Caki2 (cell line): Measurements from ENCODE around the gene MMP25. TPM values are rescaled to one million over a fixed set of nuclear protein-coding genes. Genes with fewer than 3 reads are reported as not detected.
A peak's percentile ranks its signal among the peaks of the same experiment; 100 is the strongest.
"Not testable (repeated sequence)": the region's sequence is repeated elsewhere in the genome, so short reads cannot be mapped to it uniquely, and the experiment has no call there.

ENCODE experiments used
- DNase-seq: peaks from one replicate; pipeline ENCODE4 v3.0.0-alpha.2; 2015; ENCODE audit warnings: low read depth
- in situ Hi-C: cut with HindIII; loops from 2 replicates; pipeline ENCODE4 v1.10.0; 2016; ENCODE audit warnings: low sequenced_read_pairs, low pct_unique_long_range_greater_than_20kb, mixed read lengths
- total RNA-seq: library from RNA; depleted of rRNA; stranded (reverse); fragments of >200 nt; shearing (Covaris generic); gene quantifications from 2 replicates; pipeline ENCODE4 v1.2.3, GENCODE V29; 2014; ENCODE audit warnings: low replicate concordance

Gene MMP25
- total RNA-seq, 1 experiment from 2014 or later = not detected

GRCh38 chr16:3049921-3050481 is 3.6 kb downstream of the MMP25 start:
- in situ Hi-C loops = no loop called here
- no peak for DNase-seq

GRCh38 chr16:3050487-3050886 is 4.1 kb downstream of the MMP25 start:
- DNase-seq = no peak
- in situ Hi-C loops = no loop called here

- DNase-seq = no peak
- in situ Hi-C loops = no loop called here
These were observed 4.6 kb downstream of the MMP25 start for GRCh38 chr16:3051009-3051408.

- DNase-seq = no peak
- in situ Hi-C loops = no loop called here
These were observed 5.1 kb downstream of the MMP25 start for GRCh38 chr16:3051494-3051893.

GRCh38 chr16:3052571-3053329 is 6.4 kb downstream of the MMP25 start:
- in situ Hi-C loops, DNase-seq: not testable (repeated sequence)

GRCh38 chr16:3053330-3053710 is 7.0 kb downstream of the MMP25 start:
- DNase-seq, in situ Hi-C loops: not testable (repeated sequence)

GRCh38 chr16:3054965-3055733 is 8.8 kb downstream of the MMP25 start:
- in situ Hi-C loops = no loop called here
- no peak for DNase-seq

GRCh38 chr16:3055734-3056115 is 9.4 kb downstream of the MMP25 start:
- DNase-seq, in situ Hi-C loops: not testable (repeated sequence)

- no peak for DNase-seq
- in situ Hi-C loops = no loop called here
These were observed 10.2 kb downstream of the MMP25 start for GRCh38 chr16:3056336-3057180.

GRCh38 chr16:3057181-3058138 is 11.1 kb downstream of the MMP25 start:
- in situ Hi-C loops = no loop called here
- no peak for DNase-seq

GRCh38 chr16:3058139-3059030 is 12.0 kb downstream of the MMP25 start:
- DNase-seq = no peak
- in situ Hi-C loops = no loop called here

- in situ Hi-C loops = no loop called here
- DNase-seq = peak; percentile 95
These were observed 12.8 kb downstream of the MMP25 start for GRCh38 chr16:3059041-3059722.

GRCh38 chr16:3059723-3060242 is 13.4 kb downstream of the MMP25 start:
- DNase-seq = no peak
- in situ Hi-C loops = no loop called here

GRCh38 chr16:3060339-3061127 is 14.2 kb downstream of the MMP25 start:
- no peak for DNase-seq
- in situ Hi-C loops = no loop called here

GRCh38 chr16:3062553-3062952 is 16.2 kb downstream of the MMP25 start:
- in situ Hi-C loops = no loop called here
- DNase-seq = no peak
